ENCODE data around the gene CCNF.

The CCNF gene

GRCh38 chr16:2485811-2486507 lies 56.7 kb downstream of the CCNF start:
- POLR2A ChIA-PET: interaction anchor here (1.0 kb wide), 1 partner anchor 8 kb away, joined by 5 read pairs; no protein-coding TSS in a partner anchor
- DNase-seq (ENCODE audit: extremely low spot score): no peak
- TF ChIP-seq ELF4 (IDR thresholded peaks at IDR 0.05): no peak
- TF ChIP-seq CTBP1 (IDR thresholded peaks at IDR 0.05; ENCODE audit: borderline replicate concordance): no peak
- CTCF ChIA-PET: no interaction called here

GRCh38 chr16:2486645-2487516 lies 57.6 kb downstream of the CCNF start:
- CTCF ChIA-PET: no interaction called here
- no peak for DNase-seq (ENCODE audit: extremely low spot score)
- no peak for TF ChIP-seq ELF4 (IDR thresholded peaks at IDR 0.05)
- TF ChIP-seq FOXA1 (IDR thresholded peaks at IDR 0.05): no peak
- POLR2A ChIA-PET: interaction anchor here (1.0 to 2.1 kb wide), 2 partner anchors 9 to 12 kb away, joined by 5 to 7 read pairs; partner anchors contain the start of gene TBC1D24

GRCh38 chr16:2487517-2487842 lies 58.2 kb downstream of the CCNF start:
- ChIA-PET CTCF (interaction anchor here (1.1 kb wide), 1 partner anchor 14 kb away, joined by 5 read pairs; no protein-coding TSS in a partner anchor), POLR2A (interaction anchor here (1.1 to 2.1 kb wide), 2 partner anchors 10 to 13 kb away, joined by 6 to 7 read pairs; partner anchors contain the start of gene TBC1D24)
- no peak for DNase-seq (ENCODE audit: extremely low spot score)
- TF ChIP-seq L3MBTL2 (conservative IDR thresholded peaks at IDR 0.05) (no peak), LEF1 (IDR thresholded peaks at IDR 0.05; ENCODE audit: borderline replicate concordance) (no peak), FOXK2 (IDR thresholded peaks at IDR 0.05) (no peak), BHLHE40 (IDR thresholded peaks at IDR 0.05; ENCODE audit: borderline replicate concordance) (no peak), ZNF384 (IDR thresholded peaks at IDR 0.05) (no peak), ELF4 (IDR thresholded peaks at IDR 0.05) (no peak), HDGF (IDR thresholded peaks at IDR 0.05; ENCODE audit: borderline replicate concordance) (no peak), SP1 (IDR thresholded peaks at IDR 0.05) (no peak), FOXA1 (IDR thresholded peaks at IDR 0.05) (no peak), TARDBP (IDR thresholded peaks at IDR 0.05) (no peak)

DNA sequence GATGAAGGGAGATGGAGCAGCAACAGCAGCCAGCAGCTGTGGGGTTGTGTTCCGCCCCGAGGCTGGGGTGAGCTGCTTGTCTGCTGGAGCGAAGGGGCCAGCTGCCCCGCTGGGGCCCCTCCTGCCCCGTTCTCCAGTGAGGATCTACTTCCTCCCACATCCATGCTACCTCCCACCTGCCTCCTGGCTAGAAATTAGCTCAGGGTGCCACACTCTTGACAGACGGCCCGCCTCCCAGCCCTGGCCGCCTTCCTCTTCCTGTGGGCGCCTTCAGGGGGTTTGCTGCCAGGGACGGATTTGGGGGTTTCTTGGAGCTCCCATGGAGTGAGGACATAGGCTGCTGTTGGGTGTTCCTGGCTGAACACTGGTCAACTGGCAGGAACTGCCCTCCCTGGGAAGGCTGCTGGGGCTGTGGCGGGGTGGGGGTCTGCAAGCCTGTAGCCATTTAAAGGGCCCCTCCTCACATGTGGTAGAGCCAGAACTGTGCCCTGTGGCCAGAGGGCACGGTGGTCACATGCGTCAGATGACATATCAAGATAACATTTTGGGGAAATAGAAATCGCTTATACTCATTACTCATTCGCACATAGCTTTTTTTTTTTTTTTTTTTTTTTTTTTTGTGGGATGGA lies 58.8 kb downstream of the CCNF start:
- POLR2A ChIA-PET: interaction anchor here (1.1 to 2.1 kb wide), 2 partner anchors 11 to 13 kb away, joined by 6 to 7 read pairs; partner anchors contain the start of gene TBC1D24
- no peak for DNase-seq (ENCODE audit: extremely low spot score)
- CTCF ChIA-PET: interaction anchor here (1.1 kb wide), 1 partner anchor 13 kb away, joined by 5 read pairs; no protein-coding TSS in a partner anchor
- TF ChIP-seq FOXA1 (IDR thresholded peaks at IDR 0.05) (no peak), FOXK2 (IDR thresholded peaks at IDR 0.05) (no peak), ELF4 (IDR thresholded peaks at IDR 0.05) (no peak), LEF1 (IDR thresholded peaks at IDR 0.05; ENCODE audit: borderline replicate concordance) (no peak), FOXM1 (IDR thresholded peaks at IDR 0.05; ENCODE audit: borderline replicate concordance) (no peak), ARNT (IDR thresholded peaks at IDR 0.05) (no peak), TARDBP (IDR thresholded peaks at IDR 0.05) (no peak)

DNA sequence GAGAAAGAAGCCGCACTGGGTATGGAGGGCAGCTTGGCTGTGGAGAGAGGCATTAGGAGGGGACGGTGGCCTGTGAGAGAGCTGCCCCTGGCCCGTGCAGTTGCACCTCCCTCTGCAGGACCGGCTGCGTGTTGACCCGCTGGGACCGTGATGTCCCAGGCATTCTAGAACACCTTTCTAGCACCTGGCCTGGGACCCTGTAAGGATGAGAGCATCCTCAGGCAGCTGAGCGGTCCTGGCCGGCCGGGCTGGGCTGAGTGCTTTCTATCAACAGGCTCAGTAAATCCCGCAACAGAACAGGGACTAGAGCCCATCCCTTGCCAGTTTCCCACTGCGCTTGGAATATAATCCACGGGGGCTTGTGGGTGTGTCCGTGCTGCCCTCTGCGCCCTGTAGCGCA lies 60.3 kb downstream of the CCNF start:
- TF ChIP-seq L3MBTL2 (conservative IDR thresholded peaks at IDR 0.05) (no peak), ZNF384 (IDR thresholded peaks at IDR 0.05) (no peak), BHLHE40 (IDR thresholded peaks at IDR 0.05; ENCODE audit: borderline replicate concordance) (no peak), FOXA1 (IDR thresholded peaks at IDR 0.05) (no peak), LEF1 (IDR thresholded peaks at IDR 0.05; ENCODE audit: borderline replicate concordance) (no peak), FOXM1 (IDR thresholded peaks at IDR 0.05; ENCODE audit: borderline replicate concordance) (no peak), PKNOX1 (IDR thresholded peaks at IDR 0.05) (no peak), ELF4 (IDR thresholded peaks at IDR 0.05) (no peak), FOXK2 (IDR thresholded peaks at IDR 0.05) (no peak), CTBP1 (IDR thresholded peaks at IDR 0.05; ENCODE audit: borderline replicate concordance) (no peak), SP1 (IDR thresholded peaks at IDR 0.05) (no peak), ARNT (IDR thresholded peaks at IDR 0.05) (no peak), SUZ12 (IDR thresholded peaks at IDR 0.05) (no peak), HDGF (IDR thresholded peaks at IDR 0.05; ENCODE audit: borderline replicate concordance) (no peak), NFRKB (IDR thresholded peaks at IDR 0.05) (no peak), TARDBP (IDR thresholded peaks at IDR 0.05) (no peak)
- DNase-seq (ENCODE audit: extremely low spot score): no peak
- POLR2A ChIA-PET: interaction anchor here (0.7 kb wide), 1 partner anchor 15 kb away, joined by 3 read pairs; no protein-coding TSS in a partner anchor
- CTCF ChIA-PET: no interaction called here

- no peak for DNase-seq (ENCODE audit: extremely low spot score)
- no peak for TF ChIP-seq FOXA1 (IDR thresholded peaks at IDR 0.05)
- no peak for TF ChIP-seq L3MBTL2 (conservative IDR thresholded peaks at IDR 0.05)
- TF ChIP-seq FOXK2 (IDR thresholded peaks at IDR 0.05): no peak
- no peak for TF ChIP-seq NFRKB (IDR thresholded peaks at IDR 0.05)
- no peak for TF ChIP-seq CTBP1 (IDR thresholded peaks at IDR 0.05; ENCODE audit: borderline replicate concordance)
- TF ChIP-seq HDGF (IDR thresholded peaks at IDR 0.05; ENCODE audit: borderline replicate concordance): no peak
- no peak for TF ChIP-seq ZNF384 (IDR thresholded peaks at IDR 0.05)
- TF ChIP-seq FOXM1 (IDR thresholded peaks at IDR 0.05; ENCODE audit: borderline replicate concordance): no peak
- no peak for TF ChIP-seq TARDBP (IDR thresholded peaks at IDR 0.05)
- no peak for TF ChIP-seq ARNT (IDR thresholded peaks at IDR 0.05)
- no peak for TF ChIP-seq LEF1 (IDR thresholded peaks at IDR 0.05; ENCODE audit: borderline replicate concordance)
- no peak for TF ChIP-seq SP1 (IDR thresholded peaks at IDR 0.05)
- no peak for TF ChIP-seq BHLHE40 (IDR thresholded peaks at IDR 0.05; ENCODE audit: borderline replicate concordance)
- TF ChIP-seq PKNOX1 (IDR thresholded peaks at IDR 0.05): no peak
- TF ChIP-seq ELF4 (IDR thresholded peaks at IDR 0.05): no peak
- TF ChIP-seq SUZ12 (IDR thresholded peaks at IDR 0.05): no peak
- CTCF ChIA-PET: no interaction called here
Measured at GRCh38 chr16:2490190-2491105, 61.2 kb downstream of the CCNF start.

More at GRCh38 chr16:2490190-2491105, 61.2 kb downstream of the CCNF start:
- POLR2A ChIA-PET: interaction anchor here (0.7 kb wide), 1 partner anchor 16 kb away, joined by 3 read pairs; no protein-coding TSS in a partner anchor
